Measurements from ENCODE around the gene PSME1. TPM values are rescaled to one million over a fixed set of nuclear protein-coding genes. Genes with fewer than 3 reads are reported as not detected.
A peak's percentile ranks its signal among the peaks of the same experiment; 100 is the strongest.

The PSME1 gene
- total and polyA plus RNA-seq, 2 of the 13 experiments (the other 11 are each of a cell fraction or from before 2014, with no cell fraction given), result 159 to 608 TPM

- no peak; the same call in 1 of the 2 replicates for TF ChIP-seq ZNF567 (CRISPR knock-in tag; IDR thresholded peaks at IDR 0.05; ENCODE audit: borderline replicate concordance)
- TF ChIP-seq, protein P1, sequence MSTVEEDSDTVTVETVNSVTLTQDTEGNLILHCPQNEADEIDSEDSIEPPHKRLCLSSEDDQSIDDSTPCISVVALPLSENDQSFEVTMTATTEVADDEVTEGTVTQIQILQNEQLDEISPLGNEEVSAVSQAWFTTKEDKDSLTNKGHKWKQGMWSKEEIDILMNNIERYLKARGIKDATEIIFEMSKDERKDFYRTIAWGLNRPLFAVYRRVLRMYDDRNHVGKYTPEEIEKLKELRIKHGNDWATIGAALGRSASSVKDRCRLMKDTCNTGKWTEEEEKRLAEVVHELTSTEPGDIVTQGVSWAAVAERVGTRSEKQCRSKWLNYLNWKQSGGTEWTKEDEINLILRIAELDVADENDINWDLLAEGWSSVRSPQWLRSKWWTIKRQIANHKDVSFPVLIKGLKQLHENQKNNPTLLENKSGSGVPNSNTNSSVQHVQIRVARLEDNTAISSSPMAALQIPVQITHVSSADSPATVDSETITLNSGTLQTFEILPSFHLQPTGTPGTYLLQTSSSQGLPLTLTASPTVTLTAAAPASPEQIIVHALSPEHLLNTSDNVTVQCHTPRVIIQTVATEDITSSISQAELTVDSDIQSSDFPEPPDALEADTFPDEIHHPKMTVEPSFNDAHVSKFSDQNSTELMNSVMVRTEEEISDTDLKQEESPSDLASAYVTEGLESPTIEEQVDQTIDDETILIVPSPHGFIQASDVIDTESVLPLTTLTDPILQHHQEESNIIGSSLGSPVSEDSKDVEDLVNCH (CRISPR knock-in tag; IDR thresholded peaks at IDR 0.05), result peak; percentile 80; the same call in 1 of the 2 replicates
- no peak for TF ChIP-seq MAF1 (CRISPR knock-in tag; IDR thresholded peaks at IDR 0.05; ENCODE audit: borderline replicate concordance)
- TF ChIP-seq ZNF230 (CRISPR knock-in tag; IDR thresholded peaks at IDR 0.05), result peak; percentile 89
- 0 out of 2 replicates have a peak, but pooled peaks have one; percentile 49 for TF ChIP-seq ZNF710 (CRISPR knock-in tag; IDR thresholded peaks at IDR 0.05; ENCODE audit: borderline replicate concordance)
- TF ChIP-seq ZKSCAN8 (CRISPR knock-in tag; IDR thresholded peaks at IDR 0.05; ENCODE audit: borderline replicate concordance), result no peak
- TF ChIP-seq CENPT (CRISPR knock-in tag; IDR thresholded peaks at IDR 0.05; ENCODE audit: low read depth), result peak; percentile 55; the same call in 1 of the 2 replicates
- TF ChIP-seq ZNF331 (CRISPR knock-in tag; IDR thresholded peaks at IDR 0.05), result no peak
- TF ChIP-seq, protein P2, sequence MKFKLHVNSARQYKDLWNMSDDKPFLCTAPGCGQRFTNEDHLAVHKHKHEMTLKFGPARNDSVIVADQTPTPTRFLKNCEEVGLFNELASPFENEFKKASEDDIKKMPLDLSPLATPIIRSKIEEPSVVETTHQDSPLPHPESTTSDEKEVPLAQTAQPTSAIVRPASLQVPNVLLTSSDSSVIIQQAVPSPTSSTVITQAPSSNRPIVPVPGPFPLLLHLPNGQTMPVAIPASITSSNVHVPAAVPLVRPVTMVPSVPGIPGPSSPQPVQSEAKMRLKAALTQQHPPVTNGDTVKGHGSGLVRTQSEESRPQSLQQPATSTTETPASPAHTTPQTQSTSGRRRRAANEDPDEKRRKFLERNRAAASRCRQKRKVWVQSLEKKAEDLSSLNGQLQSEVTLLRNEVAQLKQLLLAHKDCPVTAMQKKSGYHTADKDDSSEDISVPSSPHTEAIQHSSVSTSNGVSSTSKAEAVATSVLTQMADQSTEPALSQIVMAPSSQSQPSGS (CRISPR knock-in tag; IDR thresholded peaks at IDR 0.05), result no peak
- TF ChIP-seq TAF15 (IDR thresholded peaks at IDR 0.05; ENCODE audit: low read depth, low read length, poor library complexity, severe bottlenecking), result peak; percentile 8
- peak; percentile 94; the same call in 1 of the 2 replicates for TF ChIP-seq IRX3 (CRISPR knock-in tag; IDR thresholded peaks at IDR 0.05; ENCODE audit: borderline replicate concordance, low read depth)
- peak; percentile 68; the same call in 1 of the 2 replicates for TF ChIP-seq CHCHD3 (CRISPR knock-in tag; IDR thresholded peaks at IDR 0.05)
- TF ChIP-seq ZNF83 (CRISPR knock-in tag; IDR thresholded peaks at IDR 0.05; ENCODE audit: borderline replicate concordance), result peak; percentile 41; the same call in 1 of the 2 replicates
- no peak for TF ChIP-seq CEBPZ (IDR thresholded peaks at IDR 0.05; ENCODE audit: low read length)
- TF ChIP-seq ZC3H13 (CRISPR knock-in tag; IDR thresholded peaks at IDR 0.05), result no peak
- peak; percentile 88; the same call in 1 of the 2 replicates for TF ChIP-seq ZNF782 (CRISPR knock-in tag; IDR thresholded peaks at IDR 0.05; ENCODE audit: borderline replicate concordance)
- peak; percentile 96; the same call in 1 of the 2 replicates for TF ChIP-seq EEA1 (CRISPR knock-in tag; IDR thresholded peaks at IDR 0.05; ENCODE audit: borderline replicate concordance)
- no peak for TF ChIP-seq FOXA3 (CRISPR knock-in tag; IDR thresholded peaks at IDR 0.05)
- TF ChIP-seq HMGA1 (CRISPR knock-in tag; conservative IDR thresholded peaks at IDR 0.05), result no peak
Measured at GRCh38 chr14:24147761-24148428, 11.9 kb downstream of the PSME1 start (continued).

All from HepG2 (cell line).